K562 (cell line): ENCODE measurements around the gene ATP9B.

Source experiments
- CEBPB ChIP-seq: fragments of 450-650 bp; IDR thresholded peaks from 2 replicates; pipeline ENCODE4 v1.6.1; 2016; ENCODE audit warnings: missing genetic modification characterization, missing compliant biosample characterization
- CTCF ChIP-seq, 3 experiments: IDR thresholded peaks in 2 of 3; conservative IDR thresholded peaks in 1 of 3; 2 replicates each; pipeline ENCODE4 v1.5.1; 2011 to 2012; ENCODE audit warnings: low read length in 3 of 3, mild to moderate bottlenecking in 3 of 3, control low read depth in 2 of 3, improper control_type of control experiment in 1 of 3, inconsistent platforms in 1 of 3, low read depth in 1 of 3, mixed read lengths in 1 of 3, moderate library complexity in 1 of 3; ENCODE audit not compliant: insufficient read depth in 2 of 3
- EZH2 ChIP-seq: IDR thresholded peaks from 2 replicates; pipeline ENCODE4 v1.6.1; 2012; ENCODE audit warnings: low read depth, mild to moderate bottlenecking, inconsistent platforms, low read length, borderline replicate concordance
- FOSL1 ChIP-seq: fragments of 200-800 bp; sonication (Bioruptor generic); conservative IDR thresholded peaks from 2 replicates; pipeline ENCODE4 v1.6.1; 2016; ENCODE audit warnings: missing genetic modification characterization, missing compliant biosample characterization
- GATA2 ChIP-seq: sonication (generic); formaldehyde crosslinking; IDR thresholded peaks from 2 replicates; pipeline ENCODE4 v1.4.0; 2020; ENCODE audit warnings: mild to moderate bottlenecking, missing genetic modification reagents
- JUN ChIP-seq, 2 experiments: sonication (generic) in 1 of 2; formaldehyde crosslinking in 1 of 2; IDR thresholded peaks; 2 replicates each; pipeline versions ENCODE4 v1.6.1 to v1.8.0; 2012 to 2022; ENCODE audit warnings: borderline replicate concordance in 2 of 2, mild to moderate bottlenecking in 2 of 2, improper control_type of control experiment in 1 of 2, low read depth in 1 of 2, low read length in 1 of 2, missing genetic modification reagents in 1 of 2
- LEF1 ChIP-seq: fragments of 450-650 bp; IDR thresholded peaks from 2 replicates; pipeline ENCODE4 v1.6.1; 2016; ENCODE audit warnings: mild to moderate bottlenecking
- PBX2 ChIP-seq, 2 experiments: IDR thresholded peaks in 1 of 2; conservative IDR thresholded peaks in 1 of 2; 2 replicates each; pipeline ENCODE4 v1.6.1; 2016; ENCODE audit warnings: low read depth in 2 of 2, mild to moderate bottlenecking in 1 of 2, missing compliant biosample characterization in 1 of 2, missing genetic modification characterization in 1 of 2, moderate library complexity in 1 of 2
- RBBP5 ChIP-seq: fragments of 200-600 bp; sonication (generic); IDR thresholded peaks from 2 replicates; pipeline ENCODE4 v1.6.1; 2012; ENCODE audit warnings: borderline replicate concordance, mild to moderate bottlenecking, low read length, control low read depth, inconsistent platforms; ENCODE audit not compliant: insufficient read depth, poor library complexity, severe bottlenecking
- TAF1 ChIP-seq: IDR thresholded peaks from 2 replicates; pipeline ENCODE4 v1.6.1; 2011; ENCODE audit warnings: mild to moderate bottlenecking, low read length, moderate library complexity; ENCODE audit not compliant: insufficient read depth, control insufficient read depth, severe bottlenecking; ENCODE audit errors: extremely low read depth
- USF2 ChIP-seq: sonication (generic); formaldehyde crosslinking; IDR thresholded peaks from 2 replicates; pipeline ENCODE4 v1.5.0; 2020; ENCODE audit warnings: missing genetic modification reagents
- YY1 ChIP-seq, 3 experiments: IDR thresholded peaks; 2 replicates each; pipeline ENCODE4 v1.6.1; 2011; ENCODE audit warnings: low read length in 2 of 3, mild to moderate bottlenecking in 2 of 3, moderate library complexity in 2 of 3, borderline replicate concordance in 1 of 3, control low read depth in 1 of 3, low read depth in 1 of 3; ENCODE audit not compliant: insufficient read depth in 3 of 3, insufficient replicate concordance in 2 of 3, control insufficient read depth in 1 of 3, insufficient read length in 1 of 3; ENCODE audit errors: extremely low read depth in 1 of 3
- ZNF780A ChIP-seq: fragments of 250-450 bp; sonication (Bioruptor Pico); IDR thresholded peaks from 2 replicates; pipeline ENCODE4 v1.5.0; 2021; ENCODE audit warnings: mild to moderate bottlenecking
- ZSCAN29 ChIP-seq: fragments of 450-650 bp; IDR thresholded peaks from 2 replicates; pipeline ENCODE4 v1.6.1; 2017

GRCh38 chr18:79420033-79420745 is 351.0 kb downstream of the ATP9B start:
- no peak for TF ChIP-seq FOSL1 (tag)
- no peak for TF ChIP-seq YY1 (IDR thresholded peaks at IDR 0.05; ENCODE audit: borderline replicate concordance in 1 of 3, control insufficient read depth in 1 of 3, extremely low read depth in 1 of 3, insufficient read depth in 3 of 3, insufficient read length in 1 of 3, insufficient replicate concordance in 2 of 3, low read depth in 1 of 3, low read length in 2 of 3)
- TF ChIP-seq USF2 (CRISPR knock-in tag), result no peak
- no peak for TF ChIP-seq ZNF780A (CRISPR knock-in tag)
- no peak for TF ChIP-seq ZSCAN29
- TF ChIP-seq RBBP5, result no peak
- no peak for TF ChIP-seq GATA2 (CRISPR knock-in tag)
- no peak for TF ChIP-seq CTCF (IDR thresholded peaks at IDR 0.05 in 2 of 3, conservative IDR thresholded peaks at IDR 0.05 in 1 of 3; ENCODE audit: insufficient read depth in 2 of 3, low read depth in 1 of 3, low read length in 3 of 3)
- TF ChIP-seq TAF1, result no peak
- TF ChIP-seq CEBPB (tag), result no peak
- no peak for TF ChIP-seq PBX2 (CRISPR knock-in tag; IDR thresholded peaks at IDR 0.05; ENCODE audit: low read depth)
- no peak for TF ChIP-seq PBX2 (tag; conservative IDR thresholded peaks at IDR 0.05; ENCODE audit: low read depth)
- TF ChIP-seq JUN (IDR thresholded peaks at IDR 0.05; ENCODE audit: borderline replicate concordance, low read depth, low read length), result no peak
- TF ChIP-seq JUN (CRISPR knock-in tag; IDR thresholded peaks at IDR 0.05; ENCODE audit: borderline replicate concordance), result no peak
- TF ChIP-seq EZH2, result no peak
- no peak for TF ChIP-seq LEF1
